ENCODE data around the gene GPR4.

Gene GPR4

GRCh38 chr19:45587873-45588272, 14.1 kb downstream of the GPR4 start:
- no peak for DNase-seq

DNA sequence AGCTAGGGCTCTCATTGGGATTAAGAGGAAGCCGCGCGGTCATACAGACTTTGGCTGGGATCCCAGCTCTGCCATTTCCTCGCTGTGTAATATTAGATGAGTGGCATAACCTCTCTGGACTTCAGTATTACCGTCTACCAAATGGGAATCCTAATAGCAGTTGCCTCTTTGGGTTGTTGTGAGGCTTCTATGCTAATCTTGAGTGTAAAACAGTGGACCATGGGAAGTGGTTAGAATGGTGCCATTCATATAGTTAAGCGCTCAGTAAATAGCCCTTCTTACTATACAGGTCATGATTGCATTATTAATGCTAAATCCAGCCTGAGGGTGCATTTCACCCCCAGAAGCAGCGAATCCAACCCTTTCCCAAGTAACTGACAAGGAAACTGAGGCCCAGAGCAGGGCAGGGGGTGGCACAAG, 16.8 kb downstream of the GPR4 start:
- no peak for DNase-seq

DNA sequence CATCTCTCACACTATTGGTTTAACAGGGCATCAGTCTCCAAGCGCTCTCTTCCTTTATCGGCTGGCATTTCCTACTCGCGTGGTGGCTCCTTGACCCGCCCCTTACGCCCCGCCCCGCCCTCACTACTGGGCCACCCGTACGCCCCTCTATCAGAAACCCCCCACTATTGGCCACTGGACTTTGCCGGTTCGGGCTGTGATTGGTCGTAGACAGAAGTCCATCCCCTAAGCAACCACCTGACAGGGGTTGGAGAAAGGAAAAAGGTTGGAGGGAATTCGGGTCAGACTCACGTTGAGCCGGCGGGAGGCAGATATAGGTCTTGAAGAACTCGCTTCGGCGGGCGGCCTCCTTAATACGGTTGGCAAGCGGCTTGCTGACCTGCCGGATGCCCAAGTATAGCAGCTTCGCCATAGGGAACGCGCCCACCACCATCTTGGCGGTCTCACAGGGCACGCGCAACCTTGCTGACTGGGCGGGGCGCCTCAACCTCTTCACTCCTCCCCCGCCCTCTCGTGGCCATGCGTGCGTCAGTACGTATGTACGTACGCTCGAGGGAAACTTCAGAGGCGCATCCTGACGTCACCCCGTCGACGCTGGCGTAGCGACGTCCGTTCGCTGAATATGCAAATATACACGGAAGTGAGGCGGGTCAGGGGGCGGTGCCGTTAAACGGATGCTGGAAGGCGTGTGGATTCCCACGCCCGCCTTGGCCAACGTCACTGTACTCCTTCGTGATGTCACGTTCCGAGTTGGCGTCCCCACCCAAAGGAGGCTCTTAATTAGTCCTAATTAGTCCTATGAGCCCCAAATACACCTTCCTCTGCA, 17.5 kb downstream of the GPR4 start, which contains the start of gene OPA3:
Gene OPA3 (minus strand): TSS at position 471 of the 826 bp plus-strand sequence. CDS start 38 bp downstream, at position 433.
- peak; percentile 99 for DNase-seq

GRCh38 chr19:45581576-45581975, 20.4 kb downstream of the GPR4 start:
- DNase-seq: no peak

DNA sequence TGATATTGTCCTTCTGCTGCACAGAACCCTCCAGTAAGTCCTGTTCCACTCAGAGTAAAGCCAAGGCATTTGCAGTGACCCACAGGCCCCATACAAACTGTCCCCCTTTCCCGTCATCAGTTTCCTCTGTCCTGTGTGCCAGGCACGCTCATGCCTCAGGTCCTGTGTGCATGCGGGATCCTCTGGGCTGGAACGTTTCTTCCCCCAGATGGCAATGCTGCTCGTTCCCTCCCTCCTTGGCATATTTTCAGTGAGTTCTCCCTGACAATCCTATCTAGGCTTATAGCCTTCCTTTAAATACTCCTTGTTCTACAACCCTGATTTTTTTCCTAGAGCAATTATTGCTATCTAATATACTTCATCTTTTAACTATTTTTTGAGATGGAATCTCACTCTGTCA, 23.2 kb downstream of the GPR4 start:
- DNase-seq: no peak

GRCh38 chr19:45577111-45577905, 24.7 kb downstream of the GPR4 start:
- no peak for DNase-seq

DNA sequence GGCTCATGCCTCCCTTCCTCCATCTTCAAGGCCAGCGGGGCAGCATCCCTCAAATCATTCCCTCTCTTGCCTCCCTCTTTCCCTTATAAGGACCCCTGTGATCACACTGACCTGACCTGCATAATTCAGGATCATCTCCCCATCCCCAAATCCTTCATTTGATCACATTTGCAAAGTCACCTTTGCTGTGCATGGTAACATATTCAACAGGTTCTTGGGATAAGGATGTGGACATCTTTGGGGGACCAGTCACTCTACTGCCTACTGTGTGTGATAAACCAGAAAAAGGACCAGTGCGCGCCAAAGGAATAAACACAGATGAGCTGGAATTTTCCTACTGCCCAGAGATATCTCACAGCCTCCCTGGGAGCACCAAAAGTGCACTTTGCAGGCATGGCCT, 25.3 kb downstream of the GPR4 start:
- no peak for DNase-seq

DNA sequence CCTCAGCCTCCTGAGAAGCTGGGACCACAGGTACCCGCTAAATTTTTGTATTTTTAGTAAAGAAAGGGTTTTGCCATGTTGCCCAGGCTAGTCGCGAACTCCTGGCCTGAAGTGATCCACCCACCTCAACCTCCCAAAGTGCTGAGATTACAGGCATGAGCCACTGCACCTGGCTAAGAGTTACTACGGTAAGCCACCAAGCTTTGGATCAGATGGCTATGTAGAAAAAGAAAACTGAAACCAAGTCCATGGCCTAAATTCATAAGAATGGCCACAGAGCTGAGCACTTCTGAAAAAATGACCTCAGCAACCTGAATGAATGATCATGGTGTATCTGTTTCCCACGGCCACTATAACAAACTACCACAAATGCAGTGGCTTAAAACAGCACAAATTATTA, 26.8 kb downstream of the GPR4 start:
- DNase-seq: no peak

GRCh38 chr19:45574526-45574925, 27.5 kb downstream of the GPR4 start:
- no peak for DNase-seq

GRCh38 chr19:45571457-45572220, 30.4 kb downstream of the GPR4 start:
- no peak for DNase-seq

- peak; percentile 19 for DNase-seq
Measured at GRCh38 chr19:45569619-45570421, 32.2 kb downstream of the GPR4 start.

DNA sequence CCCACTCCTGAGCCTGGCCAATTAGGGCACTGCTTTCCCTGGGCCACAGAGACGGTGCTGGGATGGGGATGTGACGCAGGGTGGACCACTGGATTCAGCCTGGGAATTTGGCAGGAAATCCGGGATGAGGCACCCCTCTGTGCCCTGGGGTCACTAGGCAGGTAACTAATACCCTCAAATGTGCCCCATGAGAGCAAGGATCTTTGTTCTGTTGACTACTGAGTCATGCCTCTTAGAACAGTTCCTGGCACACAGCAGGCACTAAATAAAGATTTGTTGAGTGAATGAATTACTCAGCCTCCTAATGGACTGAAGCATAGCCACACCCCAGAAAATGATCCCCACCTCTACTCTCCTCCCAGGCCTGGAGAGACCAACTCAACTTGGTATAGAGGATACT, 33.3 kb downstream of the GPR4 start:
- DNase-seq: no peak

DNA sequence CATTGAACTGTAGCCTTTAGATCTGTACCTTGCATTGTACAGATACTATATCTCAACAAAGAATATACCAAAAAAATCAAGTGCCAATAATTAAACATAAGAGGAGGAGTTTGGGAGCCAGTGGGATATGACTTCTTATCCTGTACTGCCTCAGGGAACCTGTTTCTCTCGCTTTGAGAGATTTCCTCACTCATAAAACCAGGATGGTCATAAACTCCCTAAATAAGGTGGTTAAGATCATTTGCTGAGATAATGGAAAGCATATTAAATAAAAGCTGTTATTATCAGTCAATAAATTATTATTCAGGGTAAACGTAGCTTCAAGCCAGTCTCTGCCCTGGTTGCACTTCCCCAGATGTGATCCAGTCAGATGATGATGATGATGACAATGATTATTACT, 34.4 kb downstream of the GPR4 start:
- no peak for DNase-seq

- peak; percentile 88 for DNase-seq
Measured at GRCh38 chr19:45564131-45564780, 37.8 kb downstream of the GPR4 start.

- no peak for DNase-seq
Measured at GRCh38 chr19:45560686-45561085, 41.3 kb downstream of the GPR4 start.

- no peak for DNase-seq
Measured at GRCh38 chr19:45560038-45560437, 42.0 kb downstream of the GPR4 start.

- peak; percentile 8 for DNase-seq
Measured at GRCh38 chr19:45558399-45558878, 43.6 kb downstream of the GPR4 start.

- DNase-seq: no peak
Measured at GRCh38 chr19:45556835-45557234, 45.2 kb downstream of the GPR4 start.

DNA sequence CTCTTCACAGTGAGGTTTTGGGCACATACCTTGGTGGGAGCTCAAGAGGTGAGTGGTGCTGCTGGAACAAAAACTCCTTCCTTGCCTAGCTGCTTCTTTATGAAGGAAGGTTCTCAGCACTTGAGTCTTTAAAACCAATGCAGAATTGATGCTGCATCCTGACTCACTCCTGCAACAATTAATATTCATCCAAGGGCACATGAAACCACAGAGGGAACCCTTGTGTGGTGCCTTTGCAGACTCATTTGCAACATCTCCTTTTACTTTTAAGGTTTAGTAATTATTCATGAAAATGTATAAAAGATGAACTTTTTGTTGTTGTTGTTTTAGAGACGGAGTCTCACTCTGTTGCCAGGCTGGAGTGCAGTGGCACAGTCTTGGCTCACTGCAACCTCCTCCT, 47.5 kb downstream of the GPR4 start:
- no peak for DNase-seq

- DNase-seq: no peak
Measured at GRCh38 chr19:45553464-45553863, 48.5 kb downstream of the GPR4 start.

- no peak for DNase-seq
Measured at GRCh38 chr19:45547965-45548609, 53.9 kb downstream of the GPR4 start.
